CD14-positive monocyte (primary cell): ENCODE results near the gene SPTBN5. TPM values are rescaled to one million over a fixed set of nuclear protein-coding genes. Genes with fewer than 3 reads are reported as not detected.
A peak's percentile ranks its signal among the peaks of the same experiment; 100 is the strongest.

Experiments used
- DNase-seq, 3 donors: peaks; one replicate each; pipeline ENCODE4 v3.0.0-alpha.2; 2011 to 2022
- H2AFZ ChIP-seq: 2 replicates; pipeline ENCODE4 v1.6.0; 2012; ENCODE audit warnings: mild to moderate bottlenecking, low read depth, low read length, inconsistent platforms; ENCODE audit not compliant: insufficient read depth, poor library complexity, severe bottlenecking
- H3K27ac ChIP-seq, 2 donors: 1 replicate in 1 of 2; 2 replicates in 1 of 2; pipeline ENCODE4 v1.5.1; 2012 to 2013; ENCODE audit warnings: low read length in 2 of 2, control low read depth in 1 of 2, inconsistent platforms in 1 of 2, low read depth in 1 of 2, mild to moderate bottlenecking in 1 of 2
- H3K27me3 ChIP-seq, 2 donors: one replicate each; pipeline versions ENCODE4 v1.6.0 to v1.6.1; 2011 to 2013; ENCODE audit warnings: low read length in 2 of 2; ENCODE audit not compliant: control insufficient read depth in 2 of 2, insufficient read depth in 2 of 2
- H3K36me3 ChIP-seq, 2 donors: replicated peaks in 1 of 2; 1 replicate in 1 of 2; 2 replicates in 1 of 2; pipeline versions ENCODE4 v1.5.1 to v1.6.1; 2012 to 2013; ENCODE audit warnings: low read length in 2 of 2, control low read depth in 1 of 2, inconsistent platforms in 1 of 2, mild to moderate bottlenecking in 1 of 2; ENCODE audit not compliant: insufficient read depth in 2 of 2, control insufficient read depth in 1 of 2
- H3K4me1 ChIP-seq, 2 donors: 1 replicate in 1 of 2; 2 replicates in 1 of 2; pipeline versions ENCODE4 v1.5.1 to v1.6.1; 2012 to 2013; ENCODE audit warnings: low read length in 2 of 2, control low read depth in 1 of 2, inconsistent platforms in 1 of 2, mild to moderate bottlenecking in 1 of 2, moderate library complexity in 1 of 2; ENCODE audit not compliant: insufficient read depth in 2 of 2, control insufficient read depth in 1 of 2
- H3K4me2 ChIP-seq: replicated peaks from 2 replicates; pipeline ENCODE3; 2012; ENCODE audit warnings: low read length, moderate library complexity, mild to moderate bottlenecking; ENCODE audit not compliant: poor library complexity, severe bottlenecking; ENCODE audit errors: extremely low read depth
- H3K4me3 ChIP-seq, 3 experiments: fragments of 200-600 bp in 1 of 3; sonication (generic) in 1 of 3; replicated peaks in 1 of 3; 1 replicate in 2 of 3; 2 replicates in 1 of 3; pipeline ENCODE4 v1.5.1; 2011 to 2013; ENCODE audit warnings: low read length in 3 of 3, mild to moderate bottlenecking in 3 of 3, control low read depth in 2 of 3, low read depth in 2 of 3, inconsistent platforms in 1 of 3, moderate library complexity in 1 of 3
- H3K79me2 ChIP-seq: 2 replicates; pipeline ENCODE4 v1.6.0; 2012; ENCODE audit warnings: mild to moderate bottlenecking, control low read depth, inconsistent platforms, low read length, moderate library complexity; ENCODE audit not compliant: insufficient read depth
- H3K9ac ChIP-seq: 2 replicates; pipeline ENCODE4 v1.6.0; 2017; ENCODE audit warnings: low read length, mild to moderate bottlenecking; ENCODE audit not compliant: insufficient read depth, poor library complexity, severe bottlenecking
- H3K9me3 ChIP-seq, 2 donors: replicated peaks in 1 of 2; 1 replicate in 1 of 2; 2 replicates in 1 of 2; pipeline versions ENCODE4 v1.5.1 to v1.6.1; 2012 to 2013; ENCODE audit warnings: low read length in 2 of 2, control low read depth in 1 of 2; ENCODE audit not compliant: control insufficient read depth in 1 of 2, insufficient read depth in 1 of 2
- H4K20me1 ChIP-seq: 2 replicates; pipeline ENCODE4 v1.6.0; 2012; ENCODE audit warnings: mild to moderate bottlenecking, low read length, control low read depth, moderate library complexity; ENCODE audit not compliant: insufficient read depth
- H3K27ac Mint-ChIP-seq, 7 donors: one replicate each; pipeline ENCODE4 v1.8.0; 2020; ENCODE audit warnings: mild to moderate bottlenecking in 7 of 7, mixed read lengths in 7 of 7, moderate library complexity in 6 of 7, inconsistent platforms in 2 of 7
- H3K27me3 Mint-ChIP-seq, 3 donors: one replicate each; pipeline ENCODE4 v1.8.0; 2021 to 2022; ENCODE audit warnings: low read depth in 3 of 3, mild to moderate bottlenecking in 3 of 3, mixed read lengths in 3 of 3, moderate library complexity in 3 of 3, inconsistent platforms in 1 of 3
- H3K36me3 Mint-ChIP-seq, 2 donors: one replicate each; pipeline ENCODE4 v1.8.0; 2020; ENCODE audit warnings: mixed read lengths in 2 of 2, inconsistent platforms in 1 of 2, mild to moderate bottlenecking in 1 of 2
- H3K4me1 Mint-ChIP-seq: one replicate; pipeline ENCODE4 v1.8.0; 2020; ENCODE audit warnings: mild to moderate bottlenecking, mixed read lengths
- H3K4me3 Mint-ChIP-seq, 2 donors: one replicate each; pipeline ENCODE4 v1.8.0; 2020; ENCODE audit warnings: mild to moderate bottlenecking in 2 of 2, mixed read lengths in 2 of 2, moderate library complexity in 1 of 2
- H3K9me3 Mint-ChIP-seq, 7 donors: one replicate each; pipeline ENCODE4 v1.8.0; 2020 to 2022; ENCODE audit warnings: mixed read lengths in 7 of 7, mild to moderate bottlenecking in 6 of 7, moderate library complexity in 6 of 7, inconsistent platforms in 2 of 7
- CTCF ChIP-seq: fragments of 200-600 bp; IDR thresholded peaks from one replicate; pipeline ENCODE4 v1.8.0; 2022; ENCODE audit warnings: antibody characterized with exemption, mild to moderate bottlenecking
- WGBS: methylation state at CpG from one replicate; pipeline ENCODE4 v1.1.5; 2013; ENCODE audit warnings: missing lambda C conversion rate; ENCODE audit not compliant: insufficient coverage; 5-methylcytosine and 5-hydroxymethylcytosine counted together
- intact Hi-C, 2 donors: fragments of 100-400 bp; cut with micrococcal nuclease; formaldehyde crosslinking; loops; one replicate each; pipeline versions ENCODE4 v1.15.0 to v1.15.1; 2023
- polyA plus RNA-seq, 3 donors: library from polyadenylated mRNA; depleted of rRNA in 1 of 3; unstranded in 2 of 3; stranded (reverse) in 1 of 3; fragments of 300-500 nt in 2 of 3; fragments of >200 nt in 1 of 3; fragmentation: Illumina TruSeq in 2 of 3; gene quantifications; 1 replicate in 2 of 3; 2 replicates in 1 of 3; pipeline ENCODE4 v1.2.3, GENCODE V29; 2012 to 2021

Gene SPTBN5
- polyA plus RNA-seq, 3 donors = 0.29 TPM; not detected in 2

- Histone ChIP-seq H3K4me3 (no peak overlapping the region), H3K79me2 (no peaks in the 10 kb centered on the region), H3K27ac (no peak overlapping the region), H3K4me2 (no peak overlapping the region), H3K9me3 (no peaks in the 10 kb centered on the region), H2AFZ (no peak overlapping the region), H3K9ac (no peak overlapping the region), H4K20me1 (peaks cover 32% of the 10 kb centered on the region), H3K27me3 (no peaks in the 10 kb centered on the region), H3K36me3 (peaks cover 50 to 65% of the 10 kb centered on the region in 2 donors), H3K4me1 (no peaks in the 10 kb centered on the region)
- Mint-ChIP-seq H3K27me3 (peaks cover 0 to 1% (median 0%) of the 10 kb centered on the region in 3 donors), H3K9me3 (no peaks in the 10 kb centered on the region), H3K36me3 (peaks cover 54 to 64% of the 10 kb centered on the region in 2 donors), H3K27ac (peak overlapping the region in 1 of 7 donors; percentile 14), H3K4me1 (peaks cover 5% of the 10 kb centered on the region), H3K4me3 (no peak overlapping the region)
- intact Hi-C loops = no loop called here
- WGBS = 93% methylated on average over 19 of the region's 23 CpGs
- no peak for TF ChIP-seq CTCF
- DNase-seq = no peak
These were observed 57.0 kb downstream of the SPTBN5 start for GRCh38 chr15:41836713-41837454.

GRCh38 chr15:41836073-41836472 lies 57.8 kb downstream of the SPTBN5 start:
- peaks cover 54 to 63% of the 10 kb centered on the region in 2 donors for H3K36me3 Mint-ChIP-seq
- H3K9ac ChIP-seq = no peak overlapping the region
- intact Hi-C loops = no loop called here
- 72% methylated on average over 4 of the region's 6 CpGs for WGBS
- no peaks in the 10 kb centered on the region for H3K4me1 ChIP-seq
- H3K4me3 Mint-ChIP-seq = no peak overlapping the region
- peaks cover 50 to 64% of the 10 kb centered on the region in 2 donors for H3K36me3 ChIP-seq
- H4K20me1 ChIP-seq = peaks cover 35% of the 10 kb centered on the region
- H3K27me3 ChIP-seq = no peaks in the 10 kb centered on the region
- H3K4me1 Mint-ChIP-seq = peaks cover 11% of the 10 kb centered on the region
- H3K27ac ChIP-seq = no peak overlapping the region
- no peak for TF ChIP-seq CTCF
- H3K27me3 Mint-ChIP-seq = peaks cover 0 to 1% (median 0%) of the 10 kb centered on the region in 3 donors
- no peaks in the 10 kb centered on the region for H3K79me2 ChIP-seq
- no peak for DNase-seq
- H3K4me3 ChIP-seq = no peak overlapping the region
- H3K9me3 Mint-ChIP-seq = no peaks in the 10 kb centered on the region
- H3K27ac Mint-ChIP-seq = peak overlapping the region in 2 of 7 donors; percentile 57 to 63
- H2AFZ ChIP-seq = no peak overlapping the region
- no peak overlapping the region for H3K4me2 ChIP-seq
- no peaks in the 10 kb centered on the region for H3K9me3 ChIP-seq
